ENCODE data around the gene DLGAP1.

The DLGAP1 gene

DNA sequence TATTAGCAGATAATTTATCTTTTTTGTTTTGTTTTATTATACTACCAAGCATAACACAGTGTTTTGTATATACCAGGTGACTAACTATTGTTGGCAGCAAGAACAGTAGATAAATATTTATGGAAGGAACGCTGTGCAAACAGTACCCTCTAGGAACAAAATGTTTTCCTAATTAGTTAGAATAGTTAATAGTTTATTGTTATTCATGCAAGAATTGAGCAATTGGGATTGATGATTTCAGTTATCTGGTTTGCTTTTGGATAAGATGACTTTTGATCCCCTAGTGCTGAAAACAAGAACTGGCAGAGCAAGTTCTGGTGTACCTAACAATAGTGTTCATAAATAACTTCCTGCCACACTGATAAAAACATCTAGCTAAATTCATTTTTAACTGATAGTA, 681.8 kb downstream of the DLGAP1 start:
- DNase-seq (ENCODE audit: low spot score), result no peak

DNA sequence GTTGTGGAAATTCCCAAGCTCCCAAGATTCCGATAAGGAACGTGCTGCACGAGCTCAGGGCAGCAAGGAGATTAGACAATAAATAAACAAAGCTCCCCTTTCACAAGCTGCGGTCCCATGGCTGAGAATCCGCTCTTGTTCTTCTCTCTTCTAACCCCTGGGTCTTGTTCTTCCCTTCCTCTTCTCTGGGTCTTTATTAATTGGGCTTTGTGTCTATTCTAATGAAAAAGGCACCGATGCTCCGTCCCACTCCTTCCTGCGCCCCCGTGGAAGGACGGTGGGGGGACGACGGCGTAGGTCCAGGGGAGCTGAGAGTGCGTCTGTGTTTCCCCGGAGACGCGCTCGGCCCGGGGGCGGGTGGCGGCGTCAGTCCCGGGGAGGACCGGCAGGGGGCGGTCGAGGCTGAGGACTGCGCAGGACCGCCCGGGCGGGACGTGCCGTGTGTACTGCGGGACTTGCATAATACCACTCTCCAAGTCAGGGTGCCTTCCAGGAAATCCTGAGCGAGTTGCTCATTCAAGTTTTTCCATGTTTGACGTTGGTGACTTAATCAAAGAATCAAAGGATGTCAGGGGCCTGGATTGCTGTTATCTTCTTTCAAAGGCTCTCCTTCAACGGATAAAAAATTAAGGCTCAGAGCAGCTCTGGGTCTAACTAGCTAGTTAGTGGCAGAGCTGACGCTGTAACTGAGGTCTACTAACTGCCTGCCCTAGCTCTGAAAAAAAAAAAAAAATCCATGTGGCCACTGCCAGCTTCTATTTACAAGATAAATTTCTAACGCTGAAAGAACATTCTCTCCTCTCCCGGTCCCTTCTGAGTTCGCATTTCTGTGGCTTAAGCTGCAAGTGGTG, 683.8 kb downstream of the DLGAP1 start:
- DNase-seq (ENCODE audit: low spot score), result peak; percentile 80

GRCh38 chr18:3761266-3761665, 693.8 kb downstream of the DLGAP1 start:
- DNase-seq (ENCODE audit: low spot score), result no peak

- no peak for DNase-seq (ENCODE audit: low spot score)
These were observed 694.4 kb downstream of the DLGAP1 start for GRCh38 chr18:3760741-3761140.

- no peak for DNase-seq (ENCODE audit: low spot score)
These were observed 696.0 kb downstream of the DLGAP1 start for GRCh38 chr18:3759099-3759498.

- DNase-seq (ENCODE audit: low spot score), result no peak
These were observed 696.6 kb downstream of the DLGAP1 start for GRCh38 chr18:3758531-3758930.

GRCh38 chr18:3757361-3757760, 697.7 kb downstream of the DLGAP1 start:
- DNase-seq (ENCODE audit: low spot score), result no peak

- no peak for DNase-seq (ENCODE audit: low spot score)
These were observed 702.0 kb downstream of the DLGAP1 start for GRCh38 chr18:3753106-3753505.

DNA sequence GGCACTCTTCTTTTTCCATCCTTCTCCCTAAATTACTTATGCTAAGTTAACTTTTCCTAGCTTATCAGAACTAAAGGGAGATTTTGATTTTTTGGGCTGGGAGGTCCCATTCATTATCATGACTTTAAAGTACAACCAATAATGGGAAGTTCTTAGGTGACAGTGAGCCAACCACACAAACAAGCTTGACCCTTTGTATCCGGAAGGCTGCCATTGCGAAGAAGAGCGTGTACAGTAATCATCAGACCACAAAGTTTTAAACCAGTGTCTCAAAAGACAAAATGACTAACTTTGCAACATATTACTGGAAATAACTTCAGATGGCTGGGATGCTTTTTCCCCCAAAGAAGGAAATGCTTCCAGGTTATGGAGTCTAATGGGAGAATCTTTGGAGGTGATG, 707.0 kb downstream of the DLGAP1 start:
- no peak for DNase-seq (ENCODE audit: low spot score)

DNA sequence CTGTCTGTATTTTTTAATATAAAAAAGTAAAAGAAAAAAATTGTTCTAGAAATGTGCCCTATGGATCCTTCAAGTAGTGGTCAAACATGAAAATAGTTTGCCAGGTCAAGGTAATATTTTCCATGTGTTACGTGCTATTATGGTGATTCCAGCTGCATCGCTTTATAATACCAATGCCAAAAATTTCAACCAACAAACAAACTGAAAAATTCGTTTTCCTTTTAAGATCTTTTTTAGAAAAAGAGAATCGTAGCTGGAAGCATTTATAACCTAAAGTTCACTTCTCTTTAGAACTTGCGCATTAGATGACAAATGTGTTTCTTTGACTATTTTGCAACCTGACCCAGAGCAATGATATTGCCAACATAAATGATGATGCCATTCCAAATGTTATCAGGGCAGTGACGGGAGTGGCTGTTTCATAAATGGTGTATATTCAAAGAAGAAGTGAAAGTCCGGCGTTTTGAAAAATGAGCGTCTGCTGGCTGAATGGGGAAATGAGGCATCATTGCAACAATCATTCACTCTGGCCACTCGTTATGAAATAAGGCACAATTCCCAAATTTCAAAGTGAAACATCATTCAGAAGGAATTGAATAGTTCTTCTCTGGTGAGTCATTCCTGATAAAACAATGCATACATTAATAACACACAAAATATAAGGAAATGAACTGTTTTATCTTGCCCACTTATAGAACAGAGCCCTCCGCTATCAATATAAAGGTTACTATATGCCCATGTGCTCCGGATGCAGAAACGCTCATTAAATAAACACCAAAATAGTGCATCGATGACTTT, 707.7 kb downstream of the DLGAP1 start:
- DNase-seq (ENCODE audit: low spot score), result no peak

DNA sequence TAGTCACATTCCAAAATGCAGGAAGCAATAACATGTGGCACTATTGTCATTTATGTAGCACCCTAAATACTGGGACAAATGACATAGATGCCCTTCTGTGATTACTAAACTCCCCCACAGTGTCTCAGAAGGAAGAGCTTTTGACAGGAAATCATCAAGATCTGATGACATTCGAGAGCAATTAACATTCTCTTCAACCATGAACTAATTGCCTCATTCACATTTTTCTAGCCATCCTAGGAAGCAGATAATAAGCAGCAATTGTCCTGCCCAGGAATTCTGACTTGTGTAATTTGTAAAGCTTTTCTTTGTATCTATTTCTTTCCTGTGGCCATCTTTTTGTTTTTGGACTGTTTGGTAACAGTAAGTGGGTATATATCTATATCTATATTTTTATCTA, 712.6 kb downstream of the DLGAP1 start:
- no peak for DNase-seq (ENCODE audit: low spot score)

DNA sequence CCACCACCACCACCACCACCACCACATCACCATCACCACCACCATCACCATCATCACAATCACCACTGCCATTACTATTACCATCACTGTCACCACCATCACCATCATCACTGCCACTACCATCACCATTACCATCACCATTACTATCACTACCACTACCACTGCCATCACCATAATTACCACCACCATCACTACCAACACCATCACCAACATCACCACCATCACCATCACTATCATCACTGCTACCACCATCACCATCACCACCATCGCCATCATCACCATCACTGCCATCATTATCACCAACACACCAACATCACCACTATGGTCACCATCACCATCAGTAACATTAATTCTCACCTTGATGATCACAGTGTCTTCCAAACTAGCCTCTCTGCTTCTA, 713.8 kb downstream of the DLGAP1 start:
- DNase-seq (ENCODE audit: low spot score), result no peak

DNA sequence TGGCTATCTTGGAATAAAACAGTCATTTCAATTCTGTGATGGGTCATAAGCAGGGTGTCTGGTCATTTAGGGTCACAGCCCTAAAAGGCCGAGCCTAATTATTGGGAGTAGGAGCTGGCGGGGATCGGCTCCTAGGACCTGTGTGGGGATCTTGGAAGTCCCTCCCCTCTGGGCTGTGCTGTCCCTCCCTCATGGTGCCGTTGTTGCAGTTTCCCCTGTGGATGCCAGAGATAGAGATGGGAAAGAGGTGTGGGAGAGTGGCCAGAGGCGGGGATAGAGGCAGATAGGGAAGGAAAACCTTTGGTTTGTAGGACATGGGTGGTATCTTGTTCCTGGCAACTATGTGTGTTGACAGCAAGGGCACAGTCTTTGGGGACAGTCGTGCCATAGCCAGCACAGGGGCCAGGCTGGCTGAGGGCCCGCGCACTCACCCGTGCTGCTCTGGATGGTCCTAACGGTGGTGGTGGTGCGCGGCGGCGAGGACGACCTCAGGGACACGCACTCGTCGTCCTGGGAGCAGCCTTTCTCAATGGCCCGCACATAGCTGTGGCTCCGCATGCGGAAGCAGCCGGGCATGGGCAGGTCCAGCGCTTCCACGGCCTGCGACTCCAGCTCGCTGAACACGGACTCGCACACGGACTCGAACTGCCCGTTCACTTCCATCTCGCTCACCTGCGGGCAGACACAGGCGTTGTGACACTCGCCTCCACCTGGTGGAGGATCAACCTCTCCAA, 726.2 kb downstream of the DLGAP1 start:
- no peak for DNase-seq (ENCODE audit: low spot score)

GRCh38 chr18:3727274-3727673, 727.8 kb downstream of the DLGAP1 start:
- no peak for DNase-seq (ENCODE audit: low spot score)

DNA sequence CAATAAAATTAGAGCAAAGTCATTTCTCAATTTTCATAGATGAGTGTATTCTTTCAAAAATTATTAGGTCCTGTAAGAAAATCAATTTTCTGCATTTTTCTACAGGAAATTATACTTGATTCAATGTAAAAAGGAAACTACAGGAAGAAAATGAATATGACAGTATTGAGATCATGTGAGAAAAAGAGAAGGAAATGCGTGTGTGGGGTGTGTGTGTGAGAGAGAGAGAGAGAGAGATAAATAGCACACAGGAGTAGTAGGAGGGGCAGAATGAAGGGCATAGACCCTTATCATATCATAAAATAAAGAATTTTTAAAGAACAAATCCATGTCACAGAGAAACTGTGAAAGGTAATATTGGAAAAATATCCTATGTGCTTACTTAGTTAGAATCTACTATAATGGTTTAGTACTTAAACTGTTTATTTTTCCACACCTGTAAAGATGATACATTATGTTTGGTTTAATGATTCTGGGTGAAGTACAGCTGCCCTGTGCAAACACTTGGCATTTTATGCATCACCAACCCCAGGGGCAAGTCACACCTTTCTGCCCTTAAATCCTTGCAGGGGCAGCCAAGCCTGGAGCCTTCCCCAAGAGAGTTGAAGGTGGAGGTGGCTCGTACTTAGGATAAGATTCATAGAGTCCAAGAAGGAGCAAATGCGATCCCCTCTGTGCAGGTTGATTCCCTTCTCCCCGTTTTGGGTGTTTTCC, 728.7 kb downstream of the DLGAP1 start:
- DNase-seq (ENCODE audit: low spot score), result no peak

GRCh38 chr18:3725115-3725514, 730.0 kb downstream of the DLGAP1 start:
- no peak for DNase-seq (ENCODE audit: low spot score)

GRCh38 chr18:3723554-3723953, 731.6 kb downstream of the DLGAP1 start:
- DNase-seq (ENCODE audit: low spot score), result no peak

- no peak for DNase-seq (ENCODE audit: low spot score)
These were observed 732.3 kb downstream of the DLGAP1 start for GRCh38 chr18:3722649-3723433.

DNA sequence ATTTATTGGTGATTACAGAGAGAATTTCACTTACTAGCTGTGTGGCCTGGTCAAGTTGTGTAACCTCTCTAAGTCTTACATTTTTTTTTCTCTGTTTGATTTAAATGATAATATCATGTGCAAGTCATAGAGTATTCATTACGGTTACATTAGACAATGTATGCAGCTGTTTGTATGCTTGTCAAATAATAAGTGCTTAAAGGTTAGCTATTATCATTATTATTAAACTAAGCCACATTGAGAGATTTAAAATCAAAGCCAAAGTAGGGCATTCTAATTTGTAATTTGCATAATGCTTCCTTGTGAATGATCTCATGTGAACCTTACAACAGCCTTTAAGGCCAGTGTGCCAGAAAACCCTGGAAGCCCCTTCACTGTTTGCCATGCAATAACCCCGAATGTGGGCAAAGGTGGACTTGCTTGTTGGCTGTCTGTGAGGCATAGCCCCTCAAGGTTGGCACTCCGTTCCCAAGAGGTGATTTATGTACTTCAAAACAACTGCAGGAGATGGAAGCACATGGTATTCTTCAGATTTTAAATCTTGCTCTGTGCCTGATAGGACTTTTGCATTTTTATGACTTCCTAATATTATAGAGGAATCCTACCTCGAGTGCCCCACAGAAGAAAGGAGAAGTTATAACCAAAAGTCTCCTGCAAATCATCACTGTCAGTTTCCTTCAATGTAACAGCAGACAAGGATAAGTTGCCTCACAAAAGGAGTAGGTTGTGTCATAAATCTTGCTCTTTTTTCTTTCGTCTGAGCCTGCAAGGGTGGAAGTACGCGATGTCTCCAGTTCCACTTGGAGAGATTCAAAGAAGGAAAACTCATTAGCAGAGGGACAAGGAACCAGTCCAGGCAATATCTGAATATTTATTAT, 733.1 kb downstream of the DLGAP1 start:
- no peak for DNase-seq (ENCODE audit: low spot score)

Data from globus pallidus (tissue), 1 donor.